Measurements from ENCODE around the gene TMEM184B. TPM values are rescaled to one million over a fixed set of nuclear protein-coding genes. Genes with fewer than 3 reads are reported as not detected.

The TMEM184B gene
- total RNA-seq, 6 experiments from 2014 or later, result 7.9 to 42.6 (median 16.9) TPM

DNA sequence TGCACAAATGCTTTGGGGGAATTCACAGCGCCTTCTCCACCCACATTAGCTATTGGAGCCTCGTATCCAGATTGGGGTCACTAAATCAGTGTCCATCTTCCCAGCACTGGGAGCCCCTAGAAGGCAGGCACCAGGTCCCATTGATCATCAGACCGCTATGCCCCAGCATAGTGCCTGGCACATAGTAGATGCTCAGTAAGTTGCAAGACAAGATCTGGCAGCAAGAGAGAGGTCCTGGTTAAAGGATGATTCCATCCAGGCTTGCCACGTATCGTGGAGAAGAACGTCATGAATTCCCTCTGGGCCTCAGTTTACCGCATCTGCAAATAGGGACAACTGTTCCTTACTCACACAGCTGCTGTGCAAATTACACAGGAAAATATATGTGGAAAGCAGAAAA, 1.7 kb downstream of the TMEM184B start:
- Histone ChIP-seq H3K36me3 (no peaks in the 10 kb centered on the region), H3K27ac (no peak overlapping the region), H3K4me3 (no peak overlapping the region), H3K27me3 (no peaks in the 10 kb centered on the region), H3K9me3 (no peaks in the 10 kb centered on the region), H3K4me1 (peaks cover 0 to 8% (median 0%) of the 10 kb centered on the region in 4 donors)
- intact Hi-C loops (cut with DNase I), result no loop called here
- DNase-seq (no peak), ATAC-seq (no peak)
- WGBS (ENCODE audit: insufficient coverage, low coverage, low lambda C conversion rate, missing lambda C conversion rate), result 48% methylated on average over 5 of the region's 7 CpGs
- TF ChIP-seq, protein P1, sequence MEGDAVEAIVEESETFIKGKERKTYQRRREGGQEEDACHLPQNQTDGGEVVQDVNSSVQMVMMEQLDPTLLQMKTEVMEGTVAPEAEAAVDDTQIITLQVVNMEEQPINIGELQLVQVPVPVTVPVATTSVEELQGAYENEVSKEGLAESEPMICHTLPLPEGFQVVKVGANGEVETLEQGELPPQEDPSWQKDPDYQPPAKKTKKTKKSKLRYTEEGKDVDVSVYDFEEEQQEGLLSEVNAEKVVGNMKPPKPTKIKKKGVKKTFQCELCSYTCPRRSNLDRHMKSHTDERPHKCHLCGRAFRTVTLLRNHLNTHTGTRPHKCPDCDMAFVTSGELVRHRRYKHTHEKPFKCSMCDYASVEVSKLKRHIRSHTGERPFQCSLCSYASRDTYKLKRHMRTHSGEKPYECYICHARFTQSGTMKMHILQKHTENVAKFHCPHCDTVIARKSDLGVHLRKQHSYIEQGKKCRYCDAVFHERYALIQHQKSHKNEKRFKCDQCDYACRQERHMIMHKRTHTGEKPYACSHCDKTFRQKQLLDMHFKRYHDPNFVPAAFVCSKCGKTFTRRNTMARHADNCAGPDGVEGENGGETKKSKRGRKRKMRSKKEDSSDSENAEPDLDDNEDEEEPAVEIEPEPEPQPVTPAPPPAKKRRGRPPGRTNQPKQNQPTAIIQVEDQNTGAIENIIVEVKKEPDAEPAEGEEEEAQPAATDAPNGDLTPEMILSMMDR (IDR thresholded peaks at IDR 0.05), result no peak
- no peak for TF ChIP-seq POLR2A (IDR thresholded peaks at IDR 0.05)

DNA sequence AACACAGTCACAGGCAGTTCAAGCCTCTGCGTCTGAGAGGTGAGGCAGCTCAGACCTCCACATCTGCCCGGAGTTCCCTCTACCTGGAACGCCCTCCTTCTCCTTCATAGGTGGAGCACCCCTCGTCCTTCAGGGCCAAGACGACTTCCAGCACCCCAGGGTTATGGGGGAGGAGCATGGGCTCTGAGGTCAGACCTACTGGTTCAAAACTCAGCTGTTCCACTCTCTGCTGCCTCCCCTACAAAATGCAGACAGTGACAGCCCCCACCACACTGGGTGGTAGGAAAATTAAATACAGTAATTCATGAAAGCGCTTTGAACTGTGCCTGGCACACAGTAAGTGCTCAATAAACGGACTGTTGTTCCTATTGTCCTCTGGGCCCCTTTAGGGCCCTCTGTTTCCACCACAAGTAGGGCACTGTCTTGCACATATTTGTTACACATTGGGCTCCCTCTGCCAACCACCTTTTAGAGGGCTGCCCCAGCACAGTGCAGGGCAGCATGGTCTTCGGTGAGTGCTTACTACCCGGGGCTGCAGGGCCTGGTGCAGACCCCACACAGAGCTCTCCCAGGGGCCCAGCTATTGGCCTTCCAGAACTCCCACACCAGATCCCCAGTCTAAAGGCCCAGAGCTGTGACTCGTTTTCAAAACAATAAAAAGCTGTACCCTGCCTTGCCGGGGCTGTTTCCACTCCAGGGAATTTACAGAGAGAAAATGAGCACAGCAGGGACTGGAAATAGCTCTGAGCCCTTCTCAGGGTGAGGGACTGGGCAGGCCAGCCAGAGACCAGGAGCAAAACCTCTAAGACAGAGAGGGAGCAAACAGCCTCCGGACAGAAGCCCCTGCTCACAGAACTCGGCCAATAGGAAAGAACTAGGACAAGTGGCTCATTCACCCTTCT, 2.5 kb downstream of the TMEM184B start:
- H3K36me3 ChIP-seq, result no peaks in the 10 kb centered on the region
- no peaks in the 10 kb centered on the region for H3K9me3 ChIP-seq
- H3K4me1 ChIP-seq, result peaks cover 0 to 8% (median 0%) of the 10 kb centered on the region in 4 donors
- no peak overlapping the region for H3K27ac ChIP-seq
- no peak for ATAC-seq
- intact Hi-C loops (cut with DNase I), result no loop called here
- WGBS (ENCODE audit: insufficient coverage, low coverage, low lambda C conversion rate, missing lambda C conversion rate), result 64% methylated on average over 5 of the region's 13 CpGs
- no peak for DNase-seq
- no peaks in the 10 kb centered on the region for H3K27me3 ChIP-seq
- no peak for TF ChIP-seq POLR2A (IDR thresholded peaks at IDR 0.05)
- H3K4me3 ChIP-seq, result no peak overlapping the region

DNA sequence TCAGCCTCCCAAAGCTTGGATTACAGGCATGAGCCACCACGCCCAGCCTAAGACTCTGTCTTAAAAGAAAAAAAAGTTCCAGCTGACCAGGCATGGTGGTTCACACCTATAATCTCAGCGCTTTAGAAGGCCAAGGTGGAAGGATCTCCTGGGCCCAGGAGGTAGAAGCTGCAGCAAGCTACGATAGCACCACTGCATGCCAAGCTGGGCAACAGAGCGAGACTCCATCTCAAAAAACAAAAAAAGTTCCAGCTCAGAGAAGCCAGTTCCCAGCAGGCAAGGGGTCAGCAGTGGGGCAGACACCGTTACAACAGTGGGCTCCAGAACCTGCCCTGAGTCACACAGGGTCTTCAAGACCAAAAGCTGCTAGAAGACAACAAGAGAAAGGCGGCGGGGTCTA, 3.3 kb downstream of the TMEM184B start:
- H3K4me3 ChIP-seq, result no peak overlapping the region
- H3K27ac ChIP-seq, result no peak overlapping the region
- 89% methylated on average over 3 of the region's 7 CpGs for WGBS (ENCODE audit: insufficient coverage, low coverage, low lambda C conversion rate, missing lambda C conversion rate)
- peaks cover 0 to 8% (median 0%) of the 10 kb centered on the region in 4 donors for H3K4me1 ChIP-seq
- no peaks in the 10 kb centered on the region for H3K27me3 ChIP-seq
- no peaks in the 10 kb centered on the region for H3K36me3 ChIP-seq
- DNase-seq (no peak), ATAC-seq (no peak)
- intact Hi-C loops (cut with DNase I), result loop anchor here in 1 of 2 donors (10.0 kb wide), 1 partner anchor 75 kb away; no protein-coding TSS in a partner anchor
- H3K9me3 ChIP-seq, result no peaks in the 10 kb centered on the region
- TF ChIP-seq POLR2A (IDR thresholded peaks at IDR 0.05), result no peak
- TF ChIP-seq, protein P1 (IDR thresholded peaks at IDR 0.05), result no peak

DNA sequence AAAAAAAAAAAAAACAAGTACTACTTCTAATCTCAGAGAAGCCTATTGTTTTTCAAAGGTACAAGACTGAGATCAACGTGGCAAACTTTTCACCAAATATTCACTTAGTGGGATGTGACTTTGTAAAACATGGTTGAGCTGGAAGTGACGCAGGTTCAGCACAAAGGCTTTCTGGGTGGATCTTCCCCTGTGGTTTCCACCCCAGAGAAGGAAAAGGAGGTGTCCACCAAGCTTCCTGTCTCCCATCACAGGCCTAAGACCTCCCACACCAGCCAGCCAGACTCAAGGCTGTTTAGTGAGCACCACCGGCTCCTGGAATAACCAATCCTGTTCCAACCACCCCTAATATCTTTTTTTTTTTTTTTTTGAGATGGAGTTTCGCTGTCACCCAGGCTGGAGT, 5.7 kb downstream of the TMEM184B start:
- Histone ChIP-seq H3K9me3 (no peaks in the 10 kb centered on the region), H3K27me3 (no peaks in the 10 kb centered on the region), H3K4me3 (no peak overlapping the region), H3K27ac (peak overlapping the region in 1 of 3 donors; percentile 57), H3K4me1 (peaks cover 0 to 13% (median 0%) of the 10 kb centered on the region in 4 donors), H3K36me3 (no peaks in the 10 kb centered on the region)
- DNase-seq (no peak), ATAC-seq (peak; percentile 58 to 77 (median 73))
- no peak for TF ChIP-seq POLR2A (IDR thresholded peaks at IDR 0.05)
- TF ChIP-seq, protein P1 (IDR thresholded peaks at IDR 0.05), result no peak
- intact Hi-C loops (cut with DNase I), result loop anchor here in 1 of 2 donors (10.0 kb wide), 1 partner anchor 78 kb away; no protein-coding TSS in a partner anchor
- 39% methylated on average over 3 of the region's 4 CpGs for WGBS (ENCODE audit: insufficient coverage, low coverage, low lambda C conversion rate, missing lambda C conversion rate)

DNA sequence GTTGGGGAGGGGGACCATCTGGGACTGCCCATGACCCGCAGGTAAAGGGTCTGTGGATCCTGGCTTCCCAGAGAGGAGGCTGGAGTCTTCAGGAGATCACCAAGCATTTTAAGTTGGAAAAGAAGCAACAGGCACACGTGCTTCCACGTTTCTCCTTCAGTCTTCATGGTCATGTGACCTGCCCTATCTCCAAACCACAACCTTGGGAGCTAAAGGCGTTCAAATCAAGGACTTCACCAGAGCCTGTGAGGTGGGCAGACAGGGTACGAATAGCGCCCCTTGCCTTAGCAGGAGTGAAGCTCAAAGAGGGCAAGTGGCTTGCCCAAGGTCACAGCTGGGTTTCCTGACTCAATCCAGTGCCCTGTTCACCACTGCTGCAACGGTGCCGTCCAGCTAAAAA, 6.7 kb downstream of the TMEM184B start:
- TF ChIP-seq, protein P1 (IDR thresholded peaks at IDR 0.05), result no peak
- no peak for TF ChIP-seq POLR2A (IDR thresholded peaks at IDR 0.05)
- no peak overlapping the region for H3K4me3 ChIP-seq
- 57% methylated on average over 5 of the region's 8 CpGs for WGBS (ENCODE audit: insufficient coverage, low coverage, low lambda C conversion rate, missing lambda C conversion rate)
- no peaks in the 10 kb centered on the region for H3K27me3 ChIP-seq
- no peaks in the 10 kb centered on the region for H3K9me3 ChIP-seq
- H3K4me1 ChIP-seq, result peaks cover 0 to 4% (median 0%) of the 10 kb centered on the region in 4 donors
- ATAC-seq, result no peak
- intact Hi-C loops (cut with DNase I), result loop anchor here in 1 of 2 donors (10.0 kb wide), 1 partner anchor 79 kb away; no protein-coding TSS in a partner anchor
- no peaks in the 10 kb centered on the region for H3K36me3 ChIP-seq
- H3K27ac ChIP-seq, result peak overlapping the region in 1 of 3 donors; percentile 57
- no peak for DNase-seq
